Suppressor macrophage treated with lipopolysaccharide for 4 hours (primary cell): ENCODE results near the gene SELENOM.
"Not testable (repeated sequence)": the region's sequence is repeated elsewhere in the genome, so short reads cannot be mapped to it uniquely, and the experiment has no call there.

ENCODE experiments used
- DNase-seq: peaks from one replicate; pipeline ENCODE4 v3.0.0-alpha.2; 2020

Gene SELENOM

GRCh38 chr22:31089160-31090100, 17.9 kb downstream of the SELENOM start:
- DNase-seq = peak; percentile 61

DNA sequence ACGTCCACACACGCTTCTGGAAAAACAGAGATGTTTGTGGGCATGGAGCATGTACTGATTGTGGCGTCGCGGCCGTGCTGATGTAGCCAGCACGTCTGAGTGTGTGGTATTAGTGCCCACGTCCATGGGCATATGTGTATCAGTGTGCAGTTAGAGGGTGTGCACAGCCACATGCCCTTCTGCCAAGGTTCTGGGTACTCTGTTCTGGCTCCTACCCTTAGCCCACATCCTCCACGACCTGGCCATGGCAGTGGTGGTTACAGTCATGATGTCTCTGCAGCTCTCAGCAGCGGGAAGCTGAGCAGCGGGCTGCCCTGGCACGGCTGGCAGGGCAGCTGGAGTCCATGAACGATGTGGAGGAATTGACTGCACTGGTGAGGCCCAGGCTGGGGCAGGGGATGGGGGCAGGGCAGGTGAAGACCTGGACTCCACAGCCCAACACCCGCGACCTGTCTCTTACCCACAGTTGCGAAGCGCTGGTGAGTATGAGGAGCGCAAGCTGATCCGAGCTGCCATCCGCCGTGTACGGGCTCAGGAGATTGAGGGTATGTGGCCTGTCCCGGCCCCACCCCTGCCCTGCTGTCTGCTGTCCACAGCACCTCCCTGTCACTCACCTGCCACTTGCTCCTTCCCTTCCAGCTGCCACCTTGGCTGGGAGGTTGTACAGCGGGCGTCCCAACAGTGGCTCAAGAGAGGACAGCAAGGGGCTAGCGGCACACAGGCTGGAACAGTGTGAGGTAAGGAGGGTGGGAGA, 19.0 kb downstream of the SELENOM start:
- DNase-seq = no peak

DNA sequence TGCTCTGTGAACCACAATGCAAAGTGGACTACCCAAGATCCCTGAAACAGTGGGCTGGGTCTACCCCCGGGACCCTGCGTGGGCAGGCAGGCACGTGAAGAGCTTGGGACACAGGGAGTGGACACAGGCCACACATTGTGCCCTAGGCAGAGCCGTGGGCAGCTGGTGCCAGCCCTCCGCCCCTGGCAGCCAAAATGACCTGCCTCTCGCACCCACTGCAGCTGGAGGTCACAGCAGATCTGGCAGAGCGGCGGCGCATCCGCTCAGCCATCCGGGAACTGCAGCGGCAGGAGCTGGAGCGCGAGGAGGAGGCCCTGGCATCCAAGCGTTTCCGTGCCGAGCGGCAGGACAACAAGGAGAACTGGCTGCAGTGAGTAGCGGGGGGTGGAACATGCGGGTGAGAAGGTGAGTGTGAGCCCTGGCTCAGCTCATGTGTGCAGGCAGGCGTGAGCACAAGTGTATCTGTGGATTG, 19.6 kb downstream of the SELENOM start:
- DNase-seq = no peak

GRCh38 chr22:31086703-31087330, 20.6 kb downstream of the SELENOM start:
- no peak for DNase-seq

GRCh38 chr22:31085928-31086327, 21.4 kb downstream of the SELENOM start:
- no peak for DNase-seq

DNA sequence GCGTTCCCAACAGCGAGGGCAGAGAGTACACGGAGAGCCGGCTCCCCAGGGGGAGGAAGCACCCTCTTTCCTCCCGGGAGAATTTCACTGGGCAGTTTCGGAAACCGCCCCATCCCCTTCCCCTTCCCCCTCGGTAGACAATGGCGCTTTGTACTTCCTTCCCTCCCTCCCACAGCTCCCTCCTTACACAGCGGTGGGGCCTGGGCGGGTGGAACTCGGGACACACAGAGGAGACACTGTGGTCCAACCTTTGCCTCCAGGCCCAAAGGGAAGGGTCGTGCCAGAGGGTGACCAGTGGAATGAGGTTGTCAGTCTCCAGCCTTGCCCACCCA, 21.9 kb downstream of the SELENOM start:
- peak; percentile 33 for DNase-seq

DNA sequence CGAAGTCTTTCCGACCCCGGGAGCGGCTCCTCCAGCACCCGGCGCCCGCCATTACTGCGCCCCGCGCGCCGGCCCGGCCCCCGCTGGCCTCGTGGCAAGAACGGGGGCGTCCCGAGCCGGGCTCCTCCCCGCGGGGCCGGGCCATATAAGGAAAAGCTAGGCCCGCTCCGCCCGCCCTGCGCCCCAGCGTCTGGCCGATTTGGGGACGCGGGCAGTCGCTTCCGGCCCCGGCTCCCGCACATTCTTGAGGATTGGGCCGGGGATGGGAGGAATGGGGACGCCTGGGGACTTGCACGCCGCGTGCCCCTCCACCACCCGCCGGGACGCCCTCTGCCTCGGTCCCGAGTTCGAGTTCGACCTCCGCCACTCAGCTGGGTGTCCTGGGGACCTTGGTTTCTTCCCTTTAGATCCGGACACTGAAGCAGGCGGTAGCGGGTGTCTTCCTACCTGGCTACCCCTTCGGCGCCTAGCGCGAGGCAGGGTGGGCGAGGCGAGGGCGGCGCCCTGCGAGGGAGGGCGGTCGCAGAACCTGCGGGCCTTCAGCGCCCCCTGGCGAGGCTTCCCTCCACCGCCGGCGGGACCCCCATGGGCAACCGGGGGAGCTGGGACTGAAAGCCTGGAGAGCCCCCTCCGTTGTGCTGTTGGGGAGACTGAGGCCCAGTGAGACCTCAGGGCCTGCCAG, 22.4 kb downstream of the SELENOM start:
- peak; percentile 92 for DNase-seq

GRCh38 chr22:31083923-31084810, 23.2 kb downstream of the SELENOM start:
- no peak for DNase-seq

GRCh38 chr22:31083377-31083768, 24.0 kb downstream of the SELENOM start:
- no peak for DNase-seq

- peak; percentile 38 for DNase-seq
Observed at GRCh38 chr22:31082606-31083376, 24.6 kb downstream of the SELENOM start.

- no peak for DNase-seq
Observed at GRCh38 chr22:31081963-31082605, 25.3 kb downstream of the SELENOM start.

DNA sequence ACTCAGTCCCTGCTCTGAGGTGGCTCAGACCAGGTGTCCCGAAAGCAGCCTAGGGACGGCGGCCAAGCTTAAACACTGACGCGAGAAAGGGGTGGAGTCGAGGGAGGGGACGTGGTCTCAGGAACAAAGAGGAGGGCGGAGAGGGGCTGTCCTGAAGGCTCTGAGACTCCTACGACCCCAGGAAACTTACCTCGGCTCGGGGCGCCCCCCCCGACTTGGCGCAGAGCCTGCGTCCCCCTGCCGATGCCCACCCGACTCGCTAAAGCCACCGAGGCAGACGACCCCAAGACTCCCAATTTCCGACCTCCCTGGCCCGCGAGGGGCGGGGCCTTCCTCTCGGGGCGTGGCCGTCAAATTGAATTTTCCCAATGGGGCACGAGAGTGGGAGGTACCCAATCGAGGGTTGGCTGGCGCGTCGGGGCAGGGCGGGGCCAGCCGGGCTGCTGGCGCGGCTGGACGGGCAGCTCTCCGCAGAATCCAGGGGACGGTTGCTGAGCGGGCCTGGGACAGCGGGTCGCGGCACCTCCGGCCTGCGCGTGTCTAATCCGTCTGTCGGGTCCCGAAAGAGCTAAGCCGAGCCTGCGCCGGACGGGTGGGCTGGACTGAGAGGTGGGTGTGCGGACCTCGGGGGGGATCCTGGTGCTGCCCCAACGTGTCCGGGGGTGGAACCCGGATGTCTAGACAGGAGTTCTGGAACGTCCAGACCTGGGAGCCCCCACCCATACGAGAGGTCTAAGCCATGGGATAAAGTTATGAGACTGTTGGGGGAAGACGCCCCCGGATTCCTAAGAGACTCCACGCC, 26.3 kb downstream of the SELENOM start, which contains the start of gene SMTN:
TSS of gene SMTN (plus strand) at position 471 of the 802 bp plus-strand sequence. CDS start 1,941 bp downstream, outside the sequence.
- peak; percentile 93 for DNase-seq

DNA sequence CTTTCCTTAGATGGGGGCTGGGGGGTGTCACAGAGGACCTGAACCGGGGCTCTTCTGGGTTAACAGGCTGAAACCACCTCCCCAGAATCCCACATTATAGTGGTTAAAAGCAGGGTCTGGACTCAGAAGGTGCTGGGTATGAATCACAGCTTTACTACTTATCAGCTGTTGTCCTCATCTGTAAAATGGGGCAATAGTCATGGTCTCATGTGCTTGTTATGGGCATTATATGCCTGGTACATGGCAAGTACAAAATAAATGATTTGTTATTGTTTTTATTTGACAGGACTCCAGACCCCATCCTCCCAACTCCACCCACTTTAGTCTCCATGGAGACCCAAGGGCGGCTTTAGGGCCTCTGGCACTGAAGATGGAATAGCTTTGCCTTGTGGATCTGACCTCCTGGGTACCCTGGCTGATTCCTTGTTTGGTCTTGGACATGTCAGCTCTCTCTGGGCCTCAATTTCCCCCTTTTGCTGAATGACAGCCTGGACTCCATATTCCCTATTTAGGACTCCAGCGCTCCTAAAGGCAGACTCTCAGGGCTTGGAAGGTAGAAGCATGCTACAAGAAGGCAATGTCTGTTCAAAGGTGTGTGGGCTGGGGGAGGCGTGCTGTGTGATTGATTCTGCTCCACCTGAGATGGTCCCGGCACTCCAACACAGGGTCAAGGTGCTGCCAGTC, 27.1 kb downstream of the SELENOM start:
- no peak for DNase-seq

DNA sequence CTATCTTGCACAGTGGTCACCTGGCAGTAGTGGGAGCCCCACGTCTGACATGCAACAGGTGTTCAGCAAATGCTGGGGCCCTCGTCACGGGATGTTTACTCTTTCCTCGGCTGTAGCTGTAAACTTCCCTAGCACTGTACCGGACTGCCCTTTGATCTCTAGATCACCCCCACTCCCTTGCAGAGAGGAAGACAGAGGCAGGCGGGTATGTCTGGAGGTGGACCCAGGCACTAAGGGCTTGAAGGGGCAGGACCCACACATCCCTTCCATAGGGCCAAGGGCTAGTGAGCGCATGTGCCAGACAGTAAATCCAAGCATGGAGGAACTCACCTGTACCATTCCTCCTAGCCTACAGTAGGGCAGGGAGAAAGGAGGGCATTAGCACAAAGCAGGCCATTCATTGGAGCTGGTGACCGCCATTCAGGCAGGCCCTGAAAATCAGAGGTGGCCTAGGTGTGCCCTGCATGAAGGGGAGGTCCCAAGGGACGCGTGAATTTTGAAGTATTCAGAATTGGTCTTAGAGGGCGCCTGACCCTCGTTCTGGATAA, 28.2 kb downstream of the SELENOM start:
- DNase-seq = no peak

DNA sequence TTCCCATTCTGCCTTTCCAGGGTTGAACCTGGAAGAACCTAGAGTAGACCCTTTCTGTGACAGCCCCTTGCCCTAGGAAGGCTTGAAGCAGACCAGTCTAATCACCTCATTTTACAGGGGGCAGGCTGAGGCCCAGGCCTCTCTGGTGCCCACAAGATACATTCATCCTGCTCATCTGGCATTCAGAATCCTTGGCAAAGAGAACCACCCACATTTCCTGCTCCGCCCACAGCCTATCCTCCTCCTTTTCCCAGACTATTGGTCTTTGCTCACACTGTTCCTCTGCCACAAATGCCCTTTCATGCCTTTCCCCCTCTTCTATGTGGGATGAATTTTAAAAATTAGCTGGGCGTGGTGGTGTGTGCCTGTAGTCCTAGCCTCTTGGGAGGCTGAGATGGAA, 29.0 kb downstream of the SELENOM start:
- DNase-seq = not testable (repeated sequence)

DNA sequence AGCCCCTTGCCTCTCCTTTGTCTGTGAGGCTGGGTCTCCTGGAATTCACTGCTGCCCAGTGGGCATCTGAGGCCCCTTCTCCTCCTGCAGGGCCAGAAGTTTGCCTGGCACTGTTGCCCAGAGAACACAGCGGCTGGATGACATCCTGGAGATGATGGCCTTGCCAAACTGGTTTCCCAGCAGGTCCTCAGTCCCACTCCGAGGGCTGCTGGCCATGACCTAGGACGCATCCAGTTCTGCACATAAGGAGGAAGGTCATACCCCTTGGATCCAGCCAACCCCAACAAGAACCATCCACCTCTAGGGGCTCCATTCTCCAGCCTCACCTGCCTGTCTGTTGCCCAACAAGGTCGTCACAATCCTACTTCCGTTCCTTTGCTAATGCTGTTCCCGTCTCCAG, 29.7 kb downstream of the SELENOM start:
- DNase-seq = no peak

DNA sequence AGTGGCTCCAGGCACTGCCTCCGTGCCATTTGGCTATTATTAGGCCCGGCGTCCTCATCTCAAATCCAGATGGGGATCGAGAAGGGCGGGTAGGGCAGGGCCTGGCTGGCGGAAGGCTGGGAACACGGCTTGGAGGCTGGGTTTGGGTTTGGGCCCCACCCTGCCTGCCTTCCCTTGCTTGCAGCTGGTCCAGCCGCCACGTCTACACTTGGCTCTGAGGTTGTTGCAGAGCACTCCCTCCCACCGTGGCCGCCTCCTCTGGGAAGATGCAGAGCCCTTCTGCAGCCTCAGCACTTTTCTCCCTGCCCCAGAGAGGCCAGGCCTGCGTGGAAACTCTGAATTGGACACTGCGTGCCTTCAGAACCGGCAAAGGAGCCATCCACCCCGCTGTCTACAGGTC, 31.4 kb downstream of the SELENOM start:
- DNase-seq = no peak

DNA sequence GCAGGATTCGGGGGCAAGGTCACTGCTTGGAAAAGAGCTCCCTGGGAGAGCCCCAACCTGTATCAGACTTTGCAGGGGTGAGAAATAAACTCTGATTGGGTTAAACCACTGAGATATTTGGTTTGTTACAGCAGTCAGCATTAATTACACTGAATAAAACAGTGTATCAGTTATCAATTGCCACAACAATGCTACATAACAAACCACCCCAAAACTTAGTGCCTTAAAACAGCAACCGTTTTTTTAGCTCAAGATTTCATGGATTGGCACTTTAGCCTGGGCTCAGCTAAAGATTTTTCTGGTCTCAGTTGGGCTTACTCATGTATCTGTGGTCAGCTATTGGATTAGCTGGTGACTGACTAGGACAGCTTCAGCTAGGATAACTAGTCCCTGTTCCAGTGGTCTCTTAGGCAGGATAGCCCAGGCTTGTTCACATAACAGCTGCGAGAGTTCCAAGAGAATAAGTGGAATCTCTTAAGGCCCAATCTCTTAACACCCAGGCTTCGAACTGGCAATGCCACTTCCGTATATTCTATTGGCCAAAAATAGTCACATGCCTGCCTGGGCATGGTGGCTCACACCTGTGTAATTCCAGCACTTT, 33.7 kb downstream of the SELENOM start:
- DNase-seq = not testable (repeated sequence)
